Endothelial cell of umbilical vein (primary cell): Measurements from ENCODE around the gene PPP1R11. TPM values are rescaled to one million over a fixed set of nuclear protein-coding genes. Genes with fewer than 3 reads are reported as not detected.

ENCODE experiments used
- BruUV-seq: library from RNA; stranded (reverse); fragments of 400-500 nt; replicated peaks from 2 replicates; lab custom pipeline; 2021; lab: Mats Ljungman, UMichigan
- CTCF ChIA-PET: fragments of 300-600, 350-600 bp; sonication (Branson Sonifier 250); formaldehyde crosslinking; loops from one replicate; lab custom pipeline; 2021; ENCODE audit warnings: antibody characterized with exemption, inconsistent platforms; lab: Charles Lee
- POLR2A ChIA-PET: fragments of 300-600, 350-600 bp; sonication (Branson Sonifier 250); formaldehyde crosslinking; loops from one replicate; lab custom pipeline; 2021; ENCODE audit warnings: antibody characterized with exemption, inconsistent platforms; lab: Charles Lee
- DNase-seq: peaks from one replicate; pipeline ENCODE4 v3.0.0-alpha.2; 2011; ENCODE audit warnings: low read depth, low spot score
- FAIRE-seq: peaks from 2 replicates; lab custom pipeline; 2011; peaks lifted over from hg19 to GRCh38; lab: Jason Lieb, UNC
- H2AFZ ChIP-seq: 2 replicates; pipeline ENCODE4 v1.6.0; 2012; ENCODE audit warnings: low read depth, low read length, control low read depth, inconsistent platforms
- H3K27ac ChIP-seq: 2 replicates; pipeline ENCODE4 v1.5.1; 2011; ENCODE audit warnings: low read depth, mild to moderate bottlenecking, control low read depth, low read length, moderate library complexity; ENCODE audit not compliant: insufficient read depth
- H3K27me3 ChIP-seq, 2 experiments: 2 replicates each; pipeline versions ENCODE4 v1.6.0 to v1.6.1; 2011; ENCODE audit warnings: low read length in 2 of 2, mixed read lengths in 1 of 2; ENCODE audit not compliant: control insufficient read depth in 2 of 2, insufficient read depth in 2 of 2
- H3K36me3 ChIP-seq, 2 experiments: 2 replicates in 1 of 2; 3 replicates in 1 of 2; pipeline ENCODE4 v1.5.1; 2011; ENCODE audit warnings: low read length in 2 of 2, mild to moderate bottlenecking in 1 of 2, moderate library complexity in 1 of 2; ENCODE audit not compliant: control insufficient read depth in 2 of 2, insufficient read depth in 2 of 2; ENCODE audit errors: extremely low read depth in 1 of 2
- H3K4me1 ChIP-seq: 3 replicates; pipeline ENCODE4 v1.5.1; 2011; ENCODE audit warnings: mild to moderate bottlenecking, low read length; ENCODE audit not compliant: control insufficient read depth, insufficient read depth; ENCODE audit errors: extremely low read depth
- H3K4me2 ChIP-seq: 2 replicates; pipeline ENCODE4 v1.6.1; 2011; ENCODE audit warnings: low read length, control low read depth, mixed read lengths; ENCODE audit not compliant: insufficient read depth
- H3K4me3 ChIP-seq, 3 experiments: fragments of 200-600 bp in 1 of 3; sonication (generic), shearing (Covaris generic) in 1 of 3; replicated peaks in 1 of 3; 2 replicates each; pipeline ENCODE4 v1.5.1; 2011 to 2016; ENCODE audit warnings: control low read depth in 3 of 3, low read length in 3 of 3, mild to moderate bottlenecking in 2 of 3, inconsistent platforms in 1 of 3, low read depth in 1 of 3, moderate library complexity in 1 of 3; ENCODE audit not compliant: insufficient read depth in 1 of 3
- H3K79me2 ChIP-seq: 2 replicates; pipeline ENCODE4 v1.6.0; 2012; ENCODE audit warnings: low read length, inconsistent platforms; ENCODE audit not compliant: control insufficient read depth, insufficient read depth
- H3K9ac ChIP-seq: replicated peaks from 2 replicates; pipeline ENCODE3; 2011; ENCODE audit warnings: low read length, control low read depth; ENCODE audit not compliant: insufficient read depth; ENCODE audit errors: extremely low read depth
- H3K9me1 ChIP-seq: replicated peaks from 3 replicates; pipeline ENCODE4 v1.6.0; 2011; ENCODE audit warnings: mild to moderate bottlenecking, low read length; ENCODE audit not compliant: control insufficient read depth, insufficient read depth; ENCODE audit errors: extremely low read depth
- H3K9me3 ChIP-seq: replicated peaks from 2 replicates; pipeline ENCODE4 v1.5.1; 2012; ENCODE audit warnings: low read length, inconsistent platforms; ENCODE audit not compliant: control insufficient read depth, insufficient read depth
- H4K20me1 ChIP-seq: replicated peaks from 2 replicates; pipeline ENCODE3; 2011; ENCODE audit warnings: mild to moderate bottlenecking, low read length; ENCODE audit not compliant: control insufficient read depth, insufficient read depth; ENCODE audit errors: extremely low read depth
- EZH2 ChIP-seq: IDR thresholded peaks from 2 replicates; pipeline ENCODE4 v1.6.1; 2012; ENCODE audit warnings: borderline replicate concordance, low read depth, mild to moderate bottlenecking, moderate library complexity, low read length, inconsistent platforms; ENCODE audit not compliant: severe bottlenecking
- FOS ChIP-seq: IDR thresholded peaks from 2 replicates; pipeline ENCODE4 v1.6.1; 2011; ENCODE audit warnings: mild to moderate bottlenecking, low read length, moderate library complexity, borderline replicate concordance; ENCODE audit not compliant: insufficient read depth
- GATA2 ChIP-seq: IDR thresholded peaks from 2 replicates; pipeline ENCODE4 v1.7.0; 2011; ENCODE audit warnings: low read depth, mild to moderate bottlenecking, moderate library complexity, mixed read lengths, low read length; ENCODE audit not compliant: insufficient read length, insufficient read depth
- JUN ChIP-seq: IDR thresholded peaks from 2 replicates; pipeline ENCODE4 v1.6.1; 2011; ENCODE audit warnings: borderline replicate concordance, low read depth; ENCODE audit not compliant: insufficient read length, insufficient read depth
- MYC ChIP-seq: IDR thresholded peaks from one replicate; pipeline ENCODE4 v1.6.1; 2011; ENCODE audit warnings: mild to moderate bottlenecking, low read depth, low read length
- POLR2A ChIP-seq: IDR thresholded peaks from 2 replicates; pipeline ENCODE4 v1.6.1; 2012; ENCODE audit warnings: low read depth, mild to moderate bottlenecking, control low read depth, low read length
- POLR2AphosphoS5 ChIP-seq: IDR thresholded peaks from 2 replicates; pipeline ENCODE4 v1.6.1; 2012; ENCODE audit warnings: low read depth, mild to moderate bottlenecking, control low read depth, low read length, moderate library complexity; ENCODE audit not compliant: insufficient read depth
- dilution Hi-C: fragments of 300-500 bp; cut with MboI; formaldehyde crosslinking; loops from one replicate; pipeline ENCODE4 v1.15.0; 2019; ENCODE audit warnings: low sequenced_read_pairs; ENCODE audit not compliant: extremely low pct_ligation_motif_present
- intact Hi-C: fragments of 100-400 bp; cut with micrococcal nuclease; formaldehyde crosslinking; loops from one replicate; pipeline ENCODE4 v1.10.0; 2022
- polyA plus RNA-seq, 4 experiments: library from polyadenylated mRNA; depleted of rRNA in 3 of 4; stranded (reverse) in 3 of 4; unstranded in 1 of 4; fragments of >200 nt; gene quantifications; 2 replicates each; pipeline versions ENCODE4 v1.2.1 to v1.2.3, GENCODE V29; 2011 to 2012; ENCODE audit warnings: missing spikeins in 1 of 4
- total RNA-seq: library from RNA; stranded (reverse); gene quantifications from 2 replicates; pipeline ENCODE4 v1.2.3, GENCODE V29; 2021
- TF ChIP-seq, protein P1 (sequence below), 2 donors: IDR thresholded peaks; 1 replicate in 1 of 2; 2 replicates in 1 of 2; pipeline ENCODE4 v1.5.1; 2011; ENCODE audit warnings: low read length in 2 of 2, mild to moderate bottlenecking in 2 of 2, moderate library complexity in 2 of 2, control low read depth in 1 of 2, inconsistent platforms in 1 of 2, low read depth in 1 of 2; ENCODE audit not compliant: insufficient read depth in 1 of 2; ENCODE audit errors: extremely low read depth in 1 of 2
- TF ChIP-seq, protein P2 (sequence below): IDR thresholded peaks from 2 replicates; pipeline ENCODE4 v1.6.1; 2011; ENCODE audit not compliant: insufficient read depth, insufficient read length

The PPP1R11 gene
- total and polyA plus RNA-seq, 2 donors (not counting 3 experiments of a cell fraction or from before 2014, with no cell fraction given): 32.4 to 44.1 TPM

DNA sequence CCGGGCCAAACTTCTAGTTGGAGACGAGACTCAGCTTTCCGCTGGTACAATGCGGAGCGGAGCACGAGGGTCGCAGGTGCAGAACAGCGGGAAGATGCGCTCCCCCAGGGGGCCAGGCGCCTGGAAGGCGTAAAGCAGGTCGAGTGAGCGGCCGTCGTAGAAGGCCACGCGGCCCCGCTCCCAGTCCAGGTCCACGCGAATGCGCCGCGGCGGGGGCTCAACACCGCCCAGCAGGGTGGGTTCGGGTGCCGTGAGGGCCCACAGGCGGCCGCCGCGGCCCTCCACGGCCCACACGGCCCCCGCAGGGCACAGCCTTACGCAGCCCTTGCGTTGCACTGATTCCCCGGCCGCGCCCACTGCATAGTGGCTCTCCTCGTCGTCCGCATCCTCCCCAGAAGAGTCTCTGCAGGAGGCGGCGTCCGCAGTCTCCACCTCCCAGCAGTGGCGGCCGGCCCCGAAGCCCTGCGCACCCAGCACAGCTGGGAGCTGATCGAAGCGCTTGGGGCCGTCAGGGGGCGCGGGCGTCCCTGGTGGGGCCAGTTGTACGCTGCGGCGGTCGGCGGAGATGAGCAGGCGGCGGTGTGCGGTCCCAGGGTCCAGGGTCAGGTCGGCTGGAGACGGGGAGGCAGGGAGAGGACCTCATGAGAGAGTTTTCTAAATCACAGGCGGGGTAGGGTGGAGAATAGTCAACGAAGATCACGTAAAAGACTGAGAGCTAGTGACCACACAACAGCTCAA is 4.3 kb downstream of the PPP1R11 start:
- DNase-seq (peak; percentile 11), FAIRE-seq (peak; percentile 55)
- dilution Hi-C loops (no loop called here), intact Hi-C loops (no loop called here)
- TF ChIP-seq POLR2A (peak; percentile 35), MYC (no peak), GATA2 (no peak), FOS (no peak), EZH2 (peak; percentile 91), JUN (no peak), POLR2AphosphoS5 (no peak)
- TF ChIP-seq, protein P1, sequence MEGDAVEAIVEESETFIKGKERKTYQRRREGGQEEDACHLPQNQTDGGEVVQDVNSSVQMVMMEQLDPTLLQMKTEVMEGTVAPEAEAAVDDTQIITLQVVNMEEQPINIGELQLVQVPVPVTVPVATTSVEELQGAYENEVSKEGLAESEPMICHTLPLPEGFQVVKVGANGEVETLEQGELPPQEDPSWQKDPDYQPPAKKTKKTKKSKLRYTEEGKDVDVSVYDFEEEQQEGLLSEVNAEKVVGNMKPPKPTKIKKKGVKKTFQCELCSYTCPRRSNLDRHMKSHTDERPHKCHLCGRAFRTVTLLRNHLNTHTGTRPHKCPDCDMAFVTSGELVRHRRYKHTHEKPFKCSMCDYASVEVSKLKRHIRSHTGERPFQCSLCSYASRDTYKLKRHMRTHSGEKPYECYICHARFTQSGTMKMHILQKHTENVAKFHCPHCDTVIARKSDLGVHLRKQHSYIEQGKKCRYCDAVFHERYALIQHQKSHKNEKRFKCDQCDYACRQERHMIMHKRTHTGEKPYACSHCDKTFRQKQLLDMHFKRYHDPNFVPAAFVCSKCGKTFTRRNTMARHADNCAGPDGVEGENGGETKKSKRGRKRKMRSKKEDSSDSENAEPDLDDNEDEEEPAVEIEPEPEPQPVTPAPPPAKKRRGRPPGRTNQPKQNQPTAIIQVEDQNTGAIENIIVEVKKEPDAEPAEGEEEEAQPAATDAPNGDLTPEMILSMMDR (IDR thresholded peaks at IDR 0.05; ENCODE audit: extremely low read depth in 1 of 2, insufficient read depth in 1 of 2, low read depth in 1 of 2, low read length in 2 of 2): peak in 1 of 2 donors; percentile 23
- TF ChIP-seq, protein P2, sequence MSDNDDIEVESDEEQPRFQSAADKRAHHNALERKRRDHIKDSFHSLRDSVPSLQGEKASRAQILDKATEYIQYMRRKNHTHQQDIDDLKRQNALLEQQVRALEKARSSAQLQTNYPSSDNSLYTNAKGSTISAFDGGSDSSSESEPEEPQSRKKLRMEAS: no peak
- no peaks in the 10 kb centered on the region for H4K20me1 ChIP-seq
- no peak overlapping the region for H2AFZ ChIP-seq
- BruUV-seq: no TSS peak
- peaks cover 10% of the 10 kb centered on the region for H3K4me1 ChIP-seq
- H3K27ac ChIP-seq: no peak overlapping the region
- H3K9me1 ChIP-seq: no peaks in the 10 kb centered on the region
- H3K27me3 ChIP-seq: peaks cover 54 to 61% of the 10 kb centered on the region in 2 experiments
- ChIA-PET CTCF (interaction anchor here (0.7 to 2.0 kb wide), 5 partner anchors 11 to 60 kb away, joined by 3 to 8 read pairs (median 4); partner anchors contain the start of gene POLR1H), POLR2A (no interaction called here)
- no peaks in the 10 kb centered on the region for H3K79me2 ChIP-seq
- H3K4me2 ChIP-seq: peak overlapping the region; percentile 6
- H3K9ac ChIP-seq: no peak overlapping the region
- no peak overlapping the region for H3K4me3 ChIP-seq
- no peaks in the 10 kb centered on the region for H3K36me3 ChIP-seq
- H3K9me3 ChIP-seq: no peaks in the 10 kb centered on the region
